ENCODE data around the gene PLN.

Gene PLN

GRCh38 chr6:118530942-118531341, 17.2 kb upstream of the PLN start:
- DNase-seq (ENCODE audit: insufficient read length, low spot score) (no peak), FAIRE-seq (no peak)
- no peak for TF ChIP-seq POLR2AphosphoS5 (IDR thresholded peaks at IDR 0.05; ENCODE audit: low read depth, low read length)
- TF ChIP-seq POLR2A (IDR thresholded peaks at IDR 0.05; ENCODE audit: low read depth, low read length) = no peak
- TF ChIP-seq POU2F2 (IDR thresholded peaks at IDR 0.05; ENCODE audit: low read depth, low read length) = no peak
- no peak for TF ChIP-seq PAX5 (IDR thresholded peaks at IDR 0.05; ENCODE audit: insufficient read depth, low read length, severe bottlenecking)
- no peak for TF ChIP-seq SPI1 (IDR thresholded peaks at IDR 0.05; ENCODE audit: low read depth, low read length)
- no peak for TF ChIP-seq TAF1 (IDR thresholded peaks at IDR 0.05; ENCODE audit: low read depth, low read length)

- DNase-seq (ENCODE audit: insufficient read length, low spot score) = no peak
- FAIRE-seq = no peak
- no peak for TF ChIP-seq POU2F2 (IDR thresholded peaks at IDR 0.05; ENCODE audit: low read depth, low read length)
- no peak for TF ChIP-seq PAX5 (IDR thresholded peaks at IDR 0.05; ENCODE audit: insufficient read depth, low read length, severe bottlenecking)
- TF ChIP-seq SPI1 (IDR thresholded peaks at IDR 0.05; ENCODE audit: low read depth, low read length) = no peak
- TF ChIP-seq POLR2A (IDR thresholded peaks at IDR 0.05; ENCODE audit: low read depth, low read length) = no peak
- TF ChIP-seq TAF1 (IDR thresholded peaks at IDR 0.05; ENCODE audit: low read depth, low read length) = no peak
- no peak for TF ChIP-seq POLR2AphosphoS5 (IDR thresholded peaks at IDR 0.05; ENCODE audit: low read depth, low read length)
These were observed 12.8 kb upstream of the PLN start for GRCh38 chr6:118535176-118535844.

- DNase-seq (ENCODE audit: insufficient read length, low spot score) = no peak
- TF ChIP-seq SPI1 (IDR thresholded peaks at IDR 0.05; ENCODE audit: low read depth, low read length) (no peak), POLR2AphosphoS5 (IDR thresholded peaks at IDR 0.05; ENCODE audit: low read depth, low read length) (no peak)
- no peak for FAIRE-seq
These were observed 11.6 kb upstream of the PLN start for GRCh38 chr6:118536478-118536877.

GRCh38 chr6:118537574-118537973, 10.5 kb upstream of the PLN start:
- DNase-seq (ENCODE audit: insufficient read length, low spot score) = no peak
- no peak for TF ChIP-seq TAF1 (IDR thresholded peaks at IDR 0.05; ENCODE audit: low read depth, low read length)
- TF ChIP-seq POLR2AphosphoS5 (IDR thresholded peaks at IDR 0.05; ENCODE audit: low read depth, low read length) = no peak
- FAIRE-seq = no peak

DNA sequence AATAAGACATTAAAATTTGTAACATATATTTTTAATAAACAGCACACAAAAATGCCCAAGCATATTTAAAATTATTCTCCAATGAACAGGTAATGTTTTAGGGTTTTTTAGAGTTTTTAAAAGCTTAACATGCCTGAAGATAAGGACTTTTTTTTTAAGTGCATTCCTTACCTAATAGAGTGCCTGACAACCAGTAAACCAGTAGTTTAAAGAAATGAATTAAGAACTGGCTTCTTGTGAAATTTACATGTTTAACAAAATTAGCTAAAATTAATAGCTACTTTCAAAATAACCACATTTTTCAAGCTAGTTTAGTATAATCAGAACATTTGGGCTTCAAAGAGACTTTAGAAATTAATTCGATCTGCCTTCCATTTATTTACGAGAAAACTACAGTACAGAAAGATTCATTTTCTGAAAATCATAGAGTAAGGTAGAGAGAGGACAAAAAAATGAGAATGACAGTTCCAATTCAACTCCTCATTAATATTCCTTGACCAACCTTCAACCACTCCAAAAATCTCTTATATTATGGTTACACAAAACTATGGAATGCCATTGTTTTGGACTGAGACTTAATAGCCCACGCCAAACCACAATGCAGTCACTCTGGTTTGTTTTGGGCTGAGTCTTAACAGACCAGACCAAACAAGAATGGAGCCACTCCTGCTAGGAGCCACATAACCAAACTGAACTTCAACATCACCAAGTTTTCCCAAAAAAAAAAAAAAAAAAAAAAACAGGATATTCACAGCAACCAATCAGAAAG, 5.7 kb upstream of the PLN start:
- FAIRE-seq (no peak), DNase-seq (ENCODE audit: insufficient read length, low spot score) (no peak)
- TF ChIP-seq POU2F2 (IDR thresholded peaks at IDR 0.05; ENCODE audit: low read depth, low read length) (no peak), TAF1 (IDR thresholded peaks at IDR 0.05; ENCODE audit: low read depth, low read length) (no peak), SPI1 (IDR thresholded peaks at IDR 0.05; ENCODE audit: low read depth, low read length) (no peak), POLR2AphosphoS5 (IDR thresholded peaks at IDR 0.05; ENCODE audit: low read depth, low read length) (no peak), POLR2A (IDR thresholded peaks at IDR 0.05; ENCODE audit: low read depth, low read length) (no peak), PAX5 (IDR thresholded peaks at IDR 0.05; ENCODE audit: insufficient read depth, low read length, severe bottlenecking) (no peak)

- FAIRE-seq = no peak
- no peak for TF ChIP-seq TAF1 (IDR thresholded peaks at IDR 0.05; ENCODE audit: low read depth, low read length)
- DNase-seq (ENCODE audit: insufficient read length, low spot score) = no peak
These were observed 4.0 kb upstream of the PLN start for GRCh38 chr6:118544105-118544504.

DNA sequence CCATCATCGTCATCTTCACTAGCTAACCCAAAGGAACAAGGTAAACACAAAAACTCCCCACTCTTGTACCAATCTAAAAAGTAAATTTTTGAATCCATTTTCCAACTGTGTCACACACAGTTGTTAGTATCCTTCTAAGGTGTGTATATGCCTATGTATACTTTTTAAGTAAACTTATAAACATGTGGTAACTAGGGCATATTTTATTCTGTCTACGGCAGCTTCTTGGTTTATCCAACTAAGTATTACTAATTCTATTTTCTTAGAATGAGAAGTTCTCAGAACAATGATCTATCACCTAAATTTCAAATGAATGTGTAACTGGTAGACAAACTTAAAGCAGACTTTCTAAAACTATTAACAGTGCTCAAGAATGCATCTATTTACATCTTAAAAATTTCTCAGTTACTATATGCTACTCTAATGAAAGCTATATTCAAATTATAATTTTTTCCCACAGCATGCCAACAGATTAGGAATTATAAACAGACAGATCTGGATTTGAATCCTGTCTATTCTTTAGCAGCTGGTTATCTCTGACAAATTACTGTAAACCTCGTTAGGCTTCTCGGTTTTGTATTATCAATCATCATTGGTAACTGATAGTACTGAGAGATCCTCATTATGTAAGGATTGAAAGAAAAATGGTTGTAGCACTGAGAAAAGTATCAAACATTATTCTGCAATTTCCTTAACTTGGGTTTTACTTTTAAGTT, 1.8 kb upstream of the PLN start:
- TF ChIP-seq POLR2AphosphoS5 (IDR thresholded peaks at IDR 0.05; ENCODE audit: low read depth, low read length) = no peak
- no peak for TF ChIP-seq POU2F2 (IDR thresholded peaks at IDR 0.05; ENCODE audit: low read depth, low read length)
- TF ChIP-seq TAF1 (IDR thresholded peaks at IDR 0.05; ENCODE audit: low read depth, low read length) = no peak
- no peak for TF ChIP-seq SPI1 (IDR thresholded peaks at IDR 0.05; ENCODE audit: low read depth, low read length)
- no peak for TF ChIP-seq POLR2A (IDR thresholded peaks at IDR 0.05; ENCODE audit: low read depth, low read length)
- no peak for TF ChIP-seq PAX5 (IDR thresholded peaks at IDR 0.05; ENCODE audit: insufficient read depth, low read length, severe bottlenecking)
- no peak for FAIRE-seq

GRCh38 chr6:118546880-118547218, 1.2 kb upstream of the PLN start:
- TF ChIP-seq POLR2AphosphoS5 (IDR thresholded peaks at IDR 0.05; ENCODE audit: low read depth, low read length) (no peak), SPI1 (IDR thresholded peaks at IDR 0.05; ENCODE audit: low read depth, low read length) (no peak), POLR2A (IDR thresholded peaks at IDR 0.05; ENCODE audit: low read depth, low read length) (no peak), PAX5 (IDR thresholded peaks at IDR 0.05; ENCODE audit: insufficient read depth, low read length, severe bottlenecking) (no peak), TAF1 (IDR thresholded peaks at IDR 0.05; ENCODE audit: low read depth, low read length) (no peak)
- DNase-seq (ENCODE audit: insufficient read length, low spot score) (no peak), FAIRE-seq (no peak)

More for the DNA sequence above, 1.8 kb upstream of the PLN start:
- no peak for DNase-seq (ENCODE audit: insufficient read length, low spot score)

- DNase-seq (ENCODE audit: insufficient read length, low spot score) = no peak
- FAIRE-seq = no peak
- no peak for TF ChIP-seq PAX5 (IDR thresholded peaks at IDR 0.05; ENCODE audit: insufficient read depth, low read length, severe bottlenecking)
- no peak for TF ChIP-seq SPI1 (IDR thresholded peaks at IDR 0.05; ENCODE audit: low read depth, low read length)
- no peak for TF ChIP-seq TAF1 (IDR thresholded peaks at IDR 0.05; ENCODE audit: low read depth, low read length)
- no peak for TF ChIP-seq POLR2A (IDR thresholded peaks at IDR 0.05; ENCODE audit: low read depth, low read length)
- TF ChIP-seq POLR2AphosphoS5 (IDR thresholded peaks at IDR 0.05; ENCODE audit: low read depth, low read length) = no peak
- TF ChIP-seq POU2F2 (IDR thresholded peaks at IDR 0.05; ENCODE audit: low read depth, low read length) = no peak
These were observed 517 bp downstream of the PLN start for GRCh38 chr6:118548613-118549012.
